Stimulated activated CD8-positive, alpha-beta memory T cell treated with anti-CD3 and anti-CD28 coated beads, Interleukin-4, amount 100 ng/mL, for 1 hour (primary cell): ENCODE data around the gene GNG13.
"Not testable (repeated sequence)": the region's sequence is repeated elsewhere in the genome, so short reads cannot be mapped to it uniquely, and the experiment has no call there.

Experiments
- DNase-seq, 2 donors: peaks; one replicate each; pipeline ENCODE4 v3.0.0-alpha.2; 2020; ENCODE audit warnings: low read depth in 2 of 2, low spot score in 1 of 2

Gene GNG13

GRCh38 chr16:764184-764750 lies 36.3 kb downstream of the GNG13 start:
- DNase-seq, result no peak

DNA sequence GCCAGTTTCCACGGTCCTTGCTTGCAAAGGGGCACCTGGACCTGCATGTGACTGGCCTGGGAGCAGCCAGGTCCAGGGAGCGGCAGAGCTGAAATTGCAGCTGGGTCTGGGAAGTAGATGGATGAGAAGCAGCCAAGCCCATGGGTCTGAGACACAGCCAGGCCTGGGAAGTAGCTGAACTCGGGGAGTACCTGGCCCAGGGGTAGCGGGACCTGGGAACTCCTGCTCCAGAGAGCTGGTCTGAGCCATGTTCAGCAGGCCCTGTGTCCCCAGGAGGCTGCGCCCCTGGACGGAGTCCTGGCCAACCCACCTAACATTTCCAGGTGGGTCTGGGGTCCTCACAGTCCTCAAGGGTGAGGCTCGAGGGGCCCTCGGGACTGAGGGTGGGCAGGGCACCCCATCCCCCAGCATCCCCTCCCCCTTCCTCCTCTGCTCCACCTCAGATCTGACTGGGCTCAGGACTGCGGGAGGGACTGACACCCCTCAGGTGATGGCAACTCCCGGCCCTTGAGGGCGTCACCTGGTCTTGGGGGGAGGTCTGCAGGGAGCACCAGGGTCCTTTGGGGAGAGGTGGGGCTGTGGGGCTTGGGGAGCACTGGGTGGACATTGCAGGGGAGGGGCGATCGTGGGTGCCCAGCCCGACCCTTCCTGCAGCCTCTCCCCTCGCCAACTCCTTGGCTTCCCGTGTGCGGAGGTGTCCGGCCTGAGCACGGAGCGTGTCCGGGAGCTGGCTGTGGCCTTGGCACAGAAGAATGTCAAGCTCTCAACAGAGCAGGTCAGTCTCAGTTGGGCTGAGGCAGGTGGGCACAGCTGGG lies 37.0 kb downstream of the GNG13 start:
- no peak for DNase-seq

DNA sequence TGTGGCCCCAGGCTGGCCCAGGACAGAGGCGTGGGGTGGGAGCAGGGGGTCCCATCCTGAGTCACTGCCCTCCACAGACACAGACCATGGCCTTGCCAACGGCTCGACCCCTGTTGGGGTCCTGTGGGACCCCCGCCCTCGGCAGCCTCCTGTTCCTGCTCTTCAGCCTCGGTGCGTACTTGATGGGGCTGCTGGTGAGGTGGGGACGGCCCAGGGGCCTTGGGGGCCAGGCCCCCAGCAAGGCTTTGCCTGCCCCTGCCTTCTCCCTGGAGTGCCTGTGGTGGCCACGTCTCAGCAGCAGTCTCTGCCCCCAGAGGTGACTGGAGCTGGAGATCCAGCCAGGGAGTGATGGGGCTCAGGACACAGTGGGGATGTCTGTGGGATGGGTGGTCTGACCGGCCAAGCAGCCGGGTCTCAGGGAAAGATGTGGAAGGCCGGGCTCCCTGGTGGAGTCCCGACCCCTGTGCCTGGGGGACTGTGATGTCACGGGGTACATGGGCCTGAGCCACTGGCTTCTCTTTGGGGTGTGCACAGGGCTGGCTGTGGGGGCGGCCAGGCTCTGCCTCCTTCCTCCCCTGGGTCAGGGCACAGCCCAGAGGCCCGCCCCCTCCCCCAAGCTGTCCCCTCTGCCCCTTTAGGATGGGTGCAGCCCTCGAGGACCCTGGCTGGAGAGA lies 37.8 kb downstream of the GNG13 start:
- no peak for DNase-seq

DNA sequence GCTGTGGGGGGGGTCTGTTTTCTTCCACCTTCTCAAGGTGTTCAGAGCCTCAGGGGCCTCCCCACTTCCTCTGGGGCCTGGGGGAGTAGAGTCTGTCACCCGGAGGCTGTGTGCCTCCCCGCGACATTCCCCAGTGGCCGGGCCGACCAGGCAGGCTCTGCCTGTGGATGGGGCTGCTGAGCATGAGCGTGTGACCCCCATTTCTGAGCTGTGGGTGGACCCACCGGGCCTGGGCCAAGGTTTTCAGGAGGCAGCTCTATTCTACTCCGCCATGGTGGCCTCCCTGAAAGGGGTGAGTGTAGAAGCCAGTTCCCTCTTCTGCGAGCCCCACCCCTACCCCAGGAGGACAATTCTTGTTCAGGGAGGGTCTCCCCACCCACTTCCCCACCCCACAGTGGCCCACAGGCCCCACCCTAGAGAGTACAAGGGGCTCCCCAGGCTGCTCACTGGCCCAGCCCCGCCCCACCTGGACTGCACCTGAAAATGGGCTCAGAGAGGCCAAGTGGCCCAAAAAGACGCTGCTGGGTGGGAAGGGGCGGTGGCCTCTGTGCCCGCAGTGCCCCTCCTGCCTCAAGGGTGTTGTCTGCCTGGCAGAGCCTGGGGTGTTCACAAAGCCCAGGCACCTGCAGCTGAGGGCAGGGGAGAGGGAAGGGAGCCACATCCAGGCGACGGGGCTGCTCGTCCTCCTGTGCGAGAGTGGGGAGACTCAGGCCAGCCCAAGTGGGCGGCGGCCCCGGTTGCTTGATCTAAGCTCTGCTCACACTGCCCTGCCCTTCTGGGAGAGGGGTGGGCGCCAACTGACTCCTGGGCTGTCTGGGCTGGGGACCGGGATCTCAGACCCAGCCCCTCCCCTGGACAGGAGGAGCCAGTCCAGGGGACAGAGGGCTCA lies 38.7 kb downstream of the GNG13 start:
- no peak for DNase-seq

DNA sequence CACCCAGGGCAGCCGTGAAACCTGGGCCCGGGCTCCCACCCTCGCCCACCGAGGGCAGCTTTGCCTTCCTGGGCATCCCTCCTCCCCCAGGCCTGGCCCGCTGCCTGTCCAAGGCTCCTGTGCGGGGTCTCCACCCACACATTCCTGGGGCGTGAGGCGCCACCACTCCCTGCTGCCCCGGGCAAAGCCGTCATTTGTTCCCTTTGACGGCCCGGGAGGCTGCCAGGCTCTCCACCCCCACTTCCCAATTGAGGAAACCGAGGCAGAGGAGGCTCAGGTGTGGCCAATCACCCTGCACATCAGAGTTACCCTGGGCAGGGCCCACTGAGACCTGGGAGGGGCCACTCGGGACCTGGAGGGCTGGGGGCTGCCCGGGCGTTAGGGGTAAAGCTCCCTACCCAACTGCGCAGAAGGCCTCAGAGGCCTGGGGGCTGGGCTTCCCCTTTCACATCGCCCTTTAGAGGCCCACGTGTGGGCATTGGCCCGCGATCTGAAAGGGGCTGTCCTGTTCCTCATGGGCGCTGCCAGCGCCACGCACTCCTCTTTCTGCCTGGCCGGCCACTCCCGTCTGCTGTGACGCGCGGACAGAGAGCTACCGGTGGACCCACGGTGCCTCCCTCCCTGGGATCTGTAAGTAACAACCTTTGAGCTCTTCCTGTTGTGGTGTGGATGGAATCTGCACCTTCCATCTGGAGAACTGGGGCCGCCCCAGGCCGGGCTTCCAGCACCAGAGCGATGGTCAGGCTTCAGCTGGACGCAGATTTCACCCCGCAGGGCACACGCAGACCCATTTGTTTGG lies 39.8 kb downstream of the GNG13 start, which contains the start of gene MSLN:
MSLN (plus strand) TSS at position 190 of the 799 bp plus-strand sequence. CDS start 1,947 bp downstream, outside the sequence.
- DNase-seq, result no peak

DNA sequence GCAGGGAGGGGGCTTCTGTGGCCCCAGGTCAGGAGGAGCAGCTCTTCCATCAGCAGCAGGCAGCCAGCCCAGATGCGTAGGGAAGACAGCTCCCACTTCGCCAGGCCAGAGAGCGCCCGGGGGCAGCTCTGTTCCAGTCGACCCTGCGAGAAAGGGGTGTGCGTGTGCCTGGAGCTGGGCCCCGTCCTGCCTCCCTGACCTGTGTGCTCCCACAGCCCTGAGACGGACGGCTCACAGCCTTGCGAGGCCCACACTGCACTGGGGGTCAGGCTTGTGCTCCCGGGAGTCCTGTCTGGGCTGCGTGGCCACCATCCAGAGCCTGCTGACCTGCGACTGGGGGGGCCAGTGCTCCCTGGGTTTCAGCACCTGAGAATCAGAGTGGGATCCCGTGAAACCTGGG lies 40.5 kb downstream of the GNG13 start:
- no peak for DNase-seq

- no peak for DNase-seq
These were observed 41.2 kb downstream of the GNG13 start for GRCh38 chr16:759110-759910.

DNA sequence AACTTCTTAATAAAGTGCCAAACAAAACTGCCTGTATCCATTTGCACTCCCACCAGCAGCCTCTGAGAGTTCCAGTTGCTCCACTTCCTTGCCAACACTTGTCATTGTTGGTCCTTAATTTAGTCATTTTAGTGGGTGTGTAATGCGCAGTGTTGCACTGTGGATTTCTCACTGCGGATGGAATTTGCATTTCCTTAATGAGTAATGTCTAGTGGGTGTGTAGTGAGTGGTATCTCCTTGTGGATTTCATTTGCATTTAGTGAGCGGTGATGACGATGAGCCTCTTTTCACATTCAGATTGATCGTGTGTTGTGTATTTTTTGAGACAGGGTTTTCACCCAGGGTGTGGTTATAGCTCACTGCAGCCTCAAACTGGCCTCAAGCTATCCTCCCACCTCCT lies 44.1 kb downstream of the GNG13 start:
- DNase-seq, result no peak

GRCh38 chr16:754656-755055 lies 45.9 kb downstream of the GNG13 start:
- no peak for DNase-seq

DNA sequence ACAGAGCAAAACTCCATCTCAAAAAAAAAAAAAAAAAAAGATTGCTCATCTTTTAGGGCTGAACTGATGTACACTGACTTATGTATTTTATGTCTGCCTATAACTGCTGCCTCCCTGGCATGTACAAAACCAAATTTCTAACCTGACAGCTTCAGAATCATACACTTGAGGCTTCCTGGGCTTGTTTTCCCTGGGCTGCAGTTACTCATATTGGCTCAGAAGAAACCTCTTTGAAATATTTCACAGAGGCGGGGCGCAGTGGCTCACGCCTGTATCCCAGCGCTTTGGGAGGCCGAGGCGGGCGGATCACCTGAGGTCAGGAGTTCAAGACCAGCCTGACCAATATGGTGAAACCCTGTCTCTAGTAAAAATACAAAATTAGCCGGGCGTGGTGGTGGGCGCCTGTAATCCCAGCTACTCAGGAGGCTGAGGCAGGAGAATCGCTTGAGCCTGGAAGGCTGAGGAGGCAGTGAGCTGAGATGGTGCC lies 46.4 kb downstream of the GNG13 start:
- DNase-seq, result not testable (repeated sequence)

DNA sequence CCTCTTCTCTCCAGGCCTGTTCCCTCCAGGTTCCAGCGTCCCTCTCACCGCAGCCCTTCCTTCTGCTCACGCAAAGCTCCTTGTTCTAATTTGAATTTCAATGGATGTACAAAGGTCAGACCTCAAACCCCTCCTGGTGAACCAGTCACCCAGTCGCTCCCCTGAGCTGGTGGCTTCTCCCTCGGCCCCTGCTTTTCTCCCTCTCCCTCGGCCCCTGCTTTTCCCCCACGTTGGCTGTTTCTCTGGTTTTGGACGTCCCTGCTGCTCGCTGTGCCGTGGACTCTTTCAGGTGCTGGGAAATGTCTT lies 48.6 kb downstream of the GNG13 start:
- no peak for DNase-seq

DNA sequence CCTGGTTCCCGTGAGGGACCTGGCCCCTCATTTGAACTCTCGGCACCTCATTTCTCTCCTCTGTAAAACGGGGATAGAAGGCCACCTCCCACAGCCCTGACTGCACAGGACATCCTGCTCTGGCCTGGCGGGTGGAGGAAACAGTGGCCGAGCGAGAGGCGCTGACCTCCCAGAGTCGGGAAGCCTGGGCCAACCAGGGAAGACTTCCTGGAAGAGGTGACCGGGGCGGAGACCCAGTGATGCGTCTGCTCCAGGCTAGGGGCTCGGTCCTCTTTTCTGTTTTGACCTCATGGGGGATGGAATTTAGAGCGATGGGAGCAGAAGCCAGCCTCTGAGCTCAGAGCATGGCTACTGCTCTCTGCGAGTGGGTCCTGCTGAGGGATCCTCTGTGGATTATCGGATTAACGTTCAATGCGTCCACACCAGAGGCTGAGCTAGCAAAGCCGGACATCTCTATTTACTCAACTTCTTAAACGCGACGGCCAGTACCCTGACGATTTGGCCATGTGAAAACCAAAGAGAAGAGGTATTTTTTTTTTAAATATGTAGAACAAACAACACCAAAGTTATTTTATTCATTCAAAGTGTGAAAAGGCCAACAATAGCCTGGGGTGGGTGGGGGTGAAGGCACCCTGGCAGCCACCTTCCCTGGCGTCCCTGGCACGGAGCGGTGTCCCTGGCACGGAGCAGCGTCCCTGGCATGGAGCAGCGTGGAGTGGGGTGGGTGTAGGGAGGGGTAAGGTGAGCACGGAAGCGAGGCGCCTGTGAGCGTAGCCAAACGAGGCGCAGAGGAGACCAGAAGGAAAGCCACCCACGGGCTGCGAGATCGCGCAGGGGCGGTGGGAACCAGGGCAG lies 49.2 kb downstream of the GNG13 start:
- DNase-seq, result no peak

- no peak for DNase-seq
These were observed 50.0 kb downstream of the GNG13 start for GRCh38 chr16:750485-750884.

DNA sequence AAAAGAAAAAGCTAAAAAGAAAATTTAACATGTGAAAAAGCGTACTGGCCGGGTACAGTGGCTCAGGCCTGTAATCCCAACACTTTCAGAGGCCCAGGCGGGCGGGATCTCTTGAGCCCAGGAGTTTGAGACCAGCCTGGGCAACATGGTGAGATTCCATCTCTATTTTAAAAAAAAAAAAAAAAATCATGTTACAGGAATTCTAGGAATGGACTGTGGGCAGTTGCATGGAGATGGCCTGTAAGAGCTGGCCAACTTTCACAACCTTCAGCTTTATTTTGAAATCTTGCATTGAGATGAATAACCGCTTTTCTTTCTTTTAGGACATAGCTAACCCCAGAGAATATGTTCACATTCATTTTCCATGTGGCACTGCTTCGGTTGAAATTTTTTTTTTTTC lies 51.5 kb downstream of the GNG13 start:
- no peak for DNase-seq
